Activated naive CD8-positive, alpha-beta T cell treated with anti-CD3 and anti-CD28 coated beads, Interleukin-2, amount 10 ng/mL, durations not matched to agents 7 days and 5 days (primary cell): Measurements from ENCODE around the gene PIM2. TPM values are rescaled to one million over a fixed set of nuclear protein-coding genes. Genes with fewer than 3 reads are reported as not detected.
"Not testable (repeated sequence)": the region's sequence is repeated elsewhere in the genome, so short reads cannot be mapped to it uniquely, and the experiment has no call there.

Source experiments
- ATAC-seq: fragments of 150-1000 bp; cut with Tn5 transposase; one replicate; pipeline ENCODE4 v1.10.0; 2021; ENCODE audit warnings: low read depth, moderate library complexity
- POLR2A ChIA-PET: fragments of 350-600 bp; sonication (Branson Sonifier 250); formaldehyde crosslinking; loops from one replicate; lab custom pipeline; 2021; ENCODE audit warnings: antibody characterized with exemption; lab: Charles Lee
- DNase-seq: peaks from one replicate; pipeline ENCODE4 v3.0.0; 2021
- H3K27ac Mint-ChIP-seq: one replicate; pipeline ENCODE4 v1.8.0; 2022; ENCODE audit warnings: mild to moderate bottlenecking, mixed read lengths
- H3K27me3 Mint-ChIP-seq: one replicate; pipeline ENCODE4 v1.8.0; 2022; ENCODE audit warnings: mild to moderate bottlenecking, moderate library complexity, mixed read lengths
- H3K36me3 Mint-ChIP-seq: one replicate; pipeline ENCODE4 v1.8.0; 2021; ENCODE audit warnings: mild to moderate bottlenecking, mixed read lengths
- H3K4me1 Mint-ChIP-seq: one replicate; pipeline ENCODE4 v1.8.0; 2021; ENCODE audit warnings: mixed read lengths
- H3K4me3 Mint-ChIP-seq: one replicate; pipeline ENCODE4 v1.8.0; 2022; ENCODE audit warnings: mild to moderate bottlenecking, moderate library complexity, mixed read lengths
- H3K9me3 Mint-ChIP-seq: one replicate; pipeline ENCODE4 v1.8.0; 2021; ENCODE audit warnings: mixed read lengths
- total RNA-seq, 2 experiments: library from RNA; stranded (reverse); gene quantifications; one replicate each; pipeline ENCODE4 v1.2.3, GENCODE V29; 2021

PIM2 gene
- total RNA-seq, 2 experiments from 2014 or later: 63.1 to 63.2 TPM

- Mint-ChIP-seq H3K27me3 (no peaks in the 10 kb centered on the region), H3K4me1 (peaks cover 8% of the 10 kb centered on the region), H3K9me3 (no peaks in the 10 kb centered on the region), H3K4me3 (peak overlapping the region; percentile 99), H3K27ac (peak overlapping the region; percentile 100), H3K36me3 (peaks cover 5% of the 10 kb centered on the region)
- DNase-seq: peak; percentile 49
- ATAC-seq: peak; percentile 18
- POLR2A ChIA-PET: interaction anchor here (0.6 to 1.9 kb wide), 10 partner anchors 15 to 428 kb away, joined by 3 to 21 read pairs (median 4); partner anchors contain the start of genes GRIPAP1, SLC35A2, SLC38A5 and TBC1D25
Observed at GRCh38 chrX:48897157-48897624, 21.6 kb downstream of the PIM2 start.

DNA sequence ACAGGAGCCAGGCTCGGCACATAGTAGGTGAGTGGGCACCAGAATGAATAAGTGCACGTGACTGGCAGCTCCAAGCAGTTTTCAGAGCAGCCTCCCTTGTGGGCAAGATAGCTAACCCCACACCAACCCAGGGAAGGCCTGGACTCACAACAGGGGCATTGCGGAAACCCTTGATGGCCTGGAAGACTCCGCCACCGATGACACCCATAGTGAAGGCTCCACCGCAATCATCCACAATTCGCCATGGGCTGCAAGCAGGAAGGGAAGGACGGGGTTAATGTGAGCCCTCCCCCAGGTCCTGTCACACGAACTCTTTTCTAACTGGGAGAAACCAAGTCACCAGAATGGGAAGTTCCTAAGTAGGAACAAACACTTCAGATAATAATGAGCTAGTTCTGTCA lies 22.2 kb downstream of the PIM2 start:
- Mint-ChIP-seq H3K4me3 (peak overlapping the region; percentile 99), H3K27me3 (no peaks in the 10 kb centered on the region), H3K4me1 (peaks cover 8% of the 10 kb centered on the region), H3K36me3 (peaks cover 4% of the 10 kb centered on the region), H3K27ac (peak overlapping the region; percentile 100), H3K9me3 (no peaks in the 10 kb centered on the region)
- POLR2A ChIA-PET: interaction anchor here (1.2 to 1.9 kb wide), 3 partner anchors 61 to 427 kb away, joined by 3 to 4 read pairs (median 4); partner anchors contain the start of genes SLC38A5 and TBC1D25
- no peak for DNase-seq
- no peak for ATAC-seq

- ATAC-seq (no peak), DNase-seq (no peak)
- POLR2A ChIA-PET: no interaction called here
- peaks cover 4% of the 10 kb centered on the region for H3K27me3 Mint-ChIP-seq
- H3K36me3 Mint-ChIP-seq: peaks cover 4% of the 10 kb centered on the region
- no peak overlapping the region for H3K27ac Mint-ChIP-seq
- H3K4me3 Mint-ChIP-seq: no peak overlapping the region
- H3K9me3 Mint-ChIP-seq: no peaks in the 10 kb centered on the region
- peaks cover 16% of the 10 kb centered on the region for H3K4me1 Mint-ChIP-seq
Observed at GRCh38 chrX:48894891-48895290, 23.9 kb downstream of the PIM2 start.

DNA sequence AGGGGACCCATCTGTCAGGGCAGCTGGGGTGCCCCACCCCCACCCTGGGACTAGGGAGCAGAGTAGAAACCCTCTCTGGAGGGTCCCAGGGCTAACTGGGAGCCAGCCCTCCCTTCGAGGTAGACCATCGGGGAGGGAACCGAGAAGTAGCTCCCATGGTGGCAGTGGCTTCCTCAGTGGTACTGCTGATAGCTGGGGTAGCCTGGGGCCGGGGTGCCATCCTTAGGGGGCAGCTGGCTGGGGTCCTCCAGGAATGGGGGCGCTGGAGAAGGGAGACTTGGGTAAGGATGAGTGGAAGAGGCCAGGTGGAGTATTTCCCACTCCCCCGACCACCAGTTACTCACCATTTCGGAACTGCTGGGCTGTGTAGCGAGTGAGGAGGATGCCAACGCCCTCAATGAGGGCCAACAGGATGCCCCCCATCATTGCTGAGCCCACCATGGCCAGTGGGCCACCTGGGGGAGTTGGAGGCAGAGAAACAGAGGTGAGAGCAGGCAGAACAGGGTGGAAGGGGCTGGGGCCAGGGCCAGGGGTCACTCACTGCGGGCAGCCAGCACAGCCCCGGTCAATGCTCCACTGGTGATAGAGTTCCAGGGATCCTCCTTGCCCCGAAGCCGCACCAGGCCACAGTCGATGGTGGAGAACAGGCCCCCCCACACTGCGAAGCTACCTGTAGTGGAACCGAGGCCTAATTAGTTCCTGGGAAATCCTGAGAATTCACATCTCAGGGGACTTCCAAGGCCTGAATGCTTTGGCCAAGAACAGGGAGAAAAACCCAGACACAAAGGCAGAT lies 25.1 kb downstream of the PIM2 start:
- Mint-ChIP-seq H3K9me3 (no peaks in the 10 kb centered on the region), H3K27me3 (peaks cover 4% of the 10 kb centered on the region), H3K36me3 (peaks cover 4% of the 10 kb centered on the region), H3K4me1 (peaks cover 18% of the 10 kb centered on the region), H3K4me3 (no peak overlapping the region), H3K27ac (no peak overlapping the region)
- no peak for ATAC-seq
- POLR2A ChIA-PET: no interaction called here
- no peak for DNase-seq

- POLR2A ChIA-PET: interaction anchor here (0.6 to 0.8 kb wide), 2 partner anchors 56 to 217 kb away, joined by 3 read pairs; no protein-coding TSS in a partner anchor
- Mint-ChIP-seq H3K9me3 (no peaks in the 10 kb centered on the region), H3K27me3 (peaks cover 4% of the 10 kb centered on the region), H3K27ac (no peak overlapping the region), H3K4me1 (peaks cover 18% of the 10 kb centered on the region), H3K4me3 (peak overlapping the region; percentile 35), H3K36me3 (peaks cover 4% of the 10 kb centered on the region)
- ATAC-seq (no peak), DNase-seq (no peak)
Observed at GRCh38 chrX:48892896-48893295, 25.9 kb downstream of the PIM2 start.

DNA sequence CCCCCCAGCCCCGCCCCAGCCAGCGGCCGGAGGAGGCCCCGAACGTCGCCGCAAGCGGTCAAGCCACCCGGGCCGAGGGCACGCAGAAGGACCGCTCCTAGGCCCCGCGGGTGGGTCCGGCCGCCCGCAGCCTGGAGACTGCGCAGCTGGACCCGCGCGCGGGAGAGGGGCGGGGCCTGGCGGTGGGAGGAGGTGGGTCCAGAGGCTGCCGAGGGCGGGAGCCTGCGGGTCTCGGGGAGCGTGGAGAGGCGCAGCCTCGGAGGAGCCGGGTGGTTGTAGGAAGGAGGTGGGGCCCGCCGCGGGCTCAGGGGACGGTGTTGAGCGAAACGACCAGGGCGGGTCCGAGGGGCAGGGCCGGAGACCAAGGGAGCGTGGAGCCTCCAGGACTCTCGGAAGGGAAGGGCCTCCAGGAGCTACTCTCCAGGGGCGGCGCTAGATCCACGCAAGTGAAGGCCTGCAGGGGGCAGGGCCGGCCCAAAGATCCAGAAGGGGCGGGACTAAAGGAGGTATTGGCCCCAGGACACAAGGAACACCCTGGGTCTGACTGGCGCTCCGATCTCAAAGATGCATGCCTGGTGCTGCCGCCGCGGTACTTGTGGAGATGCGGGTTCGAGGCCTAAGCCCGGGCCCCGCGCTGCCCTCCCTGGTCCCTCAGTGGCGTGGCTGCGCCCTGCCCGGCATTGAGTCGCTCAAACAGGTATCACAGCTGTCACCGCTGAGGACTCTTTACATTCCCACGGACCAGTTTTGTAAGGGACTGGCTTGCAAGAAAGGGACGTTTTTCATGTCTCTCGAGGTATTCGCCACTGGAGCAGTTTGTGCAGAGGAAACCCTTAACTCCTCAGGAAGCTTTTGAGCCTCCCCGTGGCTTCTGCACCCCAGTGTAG lies 27.2 kb downstream of the PIM2 start:
- Mint-ChIP-seq H3K27me3 (peaks cover 4% of the 10 kb centered on the region), H3K27ac (peak overlapping the region; percentile 54), H3K4me3 (peak overlapping the region; percentile 95), H3K36me3 (peaks cover 4% of the 10 kb centered on the region), H3K9me3 (no peaks in the 10 kb centered on the region), H3K4me1 (peaks cover 16% of the 10 kb centered on the region)
- ATAC-seq: peak; percentile 88
- DNase-seq: peak; percentile 80
- POLR2A ChIA-PET: interaction anchor here (0.6 to 1.9 kb wide), 6 partner anchors 20 to 352 kb away, joined by 3 to 9 read pairs (median 4); partner anchors contain the start of genes SLC35A2 and SUV39H1

DNA sequence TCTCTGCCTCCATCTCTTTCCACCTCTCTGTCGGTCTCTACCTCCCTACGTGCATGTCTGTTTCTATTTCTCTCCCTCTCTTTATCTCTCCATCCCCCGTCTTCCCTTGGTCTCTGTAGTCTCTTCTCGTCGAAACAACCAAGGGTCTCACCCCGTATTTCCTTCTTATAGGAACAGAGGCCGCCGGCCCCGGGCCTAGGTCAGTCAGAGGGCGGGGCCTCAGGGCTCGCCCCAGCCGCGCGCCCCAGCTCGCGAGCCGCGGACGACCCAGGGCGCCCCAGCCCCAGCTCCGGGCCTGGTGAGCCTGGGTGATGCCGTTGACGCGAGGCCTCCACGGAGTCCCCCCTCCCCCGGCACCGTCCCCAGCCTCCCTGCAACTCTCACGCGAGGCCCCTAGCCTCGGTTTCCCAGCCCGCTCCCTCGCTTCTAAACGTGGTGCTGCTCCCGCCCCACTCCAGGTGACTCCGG lies 27.9 kb downstream of the PIM2 start:
- POLR2A ChIA-PET: interaction anchor here (0.9 to 1.9 kb wide), 5 partner anchors 21 to 351 kb away, joined by 3 to 9 read pairs (median 3); partner anchors contain the start of gene SLC35A2
- H3K36me3 Mint-ChIP-seq: peaks cover 4% of the 10 kb centered on the region

GRCh38 chrX:48890296-48890925 lies 28.4 kb downstream of the PIM2 start:
- H3K4me1 Mint-ChIP-seq: peaks cover 12% of the 10 kb centered on the region
- peaks cover 4% of the 10 kb centered on the region for H3K27me3 Mint-ChIP-seq
- no peak for DNase-seq
- peak overlapping the region; percentile 95 for H3K4me3 Mint-ChIP-seq
- no peaks in the 10 kb centered on the region for H3K9me3 Mint-ChIP-seq
- POLR2A ChIA-PET: interaction anchor here (1.0 to 1.9 kb wide), 2 partner anchors 47 to 48 kb away, joined by 3 to 5 read pairs; no protein-coding TSS in a partner anchor
- peak overlapping the region; percentile 86 for H3K27ac Mint-ChIP-seq
- no peak for ATAC-seq
- peaks cover 3% of the 10 kb centered on the region for H3K36me3 Mint-ChIP-seq

More for the DNA sequence above, 27.9 kb downstream of the PIM2 start:
- Mint-ChIP-seq H3K27ac (peak overlapping the region; percentile 86), H3K4me3 (peak overlapping the region; percentile 95), H3K9me3 (no peaks in the 10 kb centered on the region), H3K27me3 (peaks cover 4% of the 10 kb centered on the region), H3K4me1 (peaks cover 13% of the 10 kb centered on the region)
- ATAC-seq (peak; percentile 14), DNase-seq (no peak)

DNA sequence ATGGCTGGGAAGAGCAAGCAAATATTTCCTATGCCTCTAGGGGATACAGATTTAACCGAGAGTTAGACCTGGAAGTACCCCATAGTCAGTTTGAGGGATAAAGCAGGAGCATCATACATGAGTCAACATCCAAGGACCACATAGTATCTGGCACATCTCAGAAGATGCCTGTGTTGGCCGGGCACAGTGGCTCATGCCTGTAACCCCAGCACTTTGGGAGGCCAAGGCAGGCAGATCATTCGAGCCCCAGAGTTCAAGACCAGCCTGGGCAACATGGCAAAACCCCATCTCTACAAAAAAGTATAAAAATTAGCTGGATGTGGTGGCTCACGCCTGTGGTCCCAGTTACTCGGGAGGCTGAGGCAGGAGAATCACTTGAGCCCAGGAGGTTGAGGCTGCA lies 32.2 kb downstream of the PIM2 start:
- DNase-seq, H3K9me3 Mint-ChIP-seq, H3K4me3 Mint-ChIP-seq, POLR2A ChIA-PET, H3K27me3 Mint-ChIP-seq, H3K27ac Mint-ChIP-seq, H3K4me1 Mint-ChIP-seq, ATAC-seq, H3K36me3 Mint-ChIP-seq: not testable (repeated sequence)

GRCh38 chrX:48883729-48884128 lies 35.1 kb downstream of the PIM2 start:
- POLR2A ChIA-PET: no interaction called here
- no peak overlapping the region for H3K4me3 Mint-ChIP-seq

DNA sequence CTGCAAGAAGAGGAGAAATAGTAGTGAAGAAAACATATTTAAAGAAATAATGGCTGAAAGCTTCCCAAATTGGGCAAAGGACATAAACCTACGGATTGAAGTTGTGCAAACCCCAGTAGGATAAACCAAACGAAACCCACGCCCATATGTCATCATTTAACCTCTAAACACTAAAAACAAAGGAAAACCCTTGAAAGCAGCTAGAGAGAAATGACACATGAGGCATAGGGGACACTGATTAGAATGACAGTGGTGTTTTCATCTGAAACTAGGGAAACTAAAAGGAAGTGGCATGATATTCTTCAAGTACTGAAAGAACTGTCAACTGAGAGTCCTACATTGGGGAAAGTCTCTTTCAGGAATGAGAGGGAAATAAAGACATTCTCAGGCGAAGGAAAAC lies 41.9 kb downstream of the PIM2 start:
- H3K4me3 Mint-ChIP-seq, H3K4me1 Mint-ChIP-seq, DNase-seq, POLR2A ChIA-PET, H3K27me3 Mint-ChIP-seq, H3K36me3 Mint-ChIP-seq, H3K9me3 Mint-ChIP-seq, ATAC-seq, H3K27ac Mint-ChIP-seq: not testable (repeated sequence)

More at GRCh38 chrX:48883729-48884128, 35.1 kb downstream of the PIM2 start:
- Mint-ChIP-seq H3K27me3 (peaks cover 2% of the 10 kb centered on the region), H3K36me3 (no peaks in the 10 kb centered on the region), H3K9me3 (no peaks in the 10 kb centered on the region), H3K4me1 (no peaks in the 10 kb centered on the region), H3K27ac (no peak overlapping the region)
- no peak for ATAC-seq
- no peak for DNase-seq

GRCh38 chrX:48872017-48872416 lies 46.8 kb downstream of the PIM2 start:
- DNase-seq, ATAC-seq, H3K4me3 Mint-ChIP-seq, POLR2A ChIA-PET, H3K36me3 Mint-ChIP-seq, H3K27me3 Mint-ChIP-seq, H3K9me3 Mint-ChIP-seq, H3K4me1 Mint-ChIP-seq, H3K27ac Mint-ChIP-seq: not testable (repeated sequence)
